Muscle layer of colon (tissue), 2 donors: Measurements from ENCODE around the gene GJC1.
A peak's percentile ranks its signal among the peaks of the same experiment; 100 is the strongest.

Experiments
- H3K27ac ChIP-seq: one replicate; pipeline ENCODE4 v1.7.0; 2013; ENCODE audit warnings: low read depth, mild to moderate bottlenecking, low read length, moderate library complexity
- H3K27me3 ChIP-seq, 2 donors: one replicate each; pipeline ENCODE4 v1.7.0; 2013; ENCODE audit warnings: low read length in 2 of 2, mild to moderate bottlenecking in 2 of 2; ENCODE audit not compliant: insufficient read depth in 2 of 2, control insufficient read depth in 1 of 2
- H3K36me3 ChIP-seq: one replicate; pipeline ENCODE4 v1.7.0; 2013; ENCODE audit warnings: mild to moderate bottlenecking, low read length; ENCODE audit not compliant: insufficient read depth
- H3K4me1 ChIP-seq: one replicate; pipeline ENCODE4 v1.7.0; 2013; ENCODE audit warnings: mild to moderate bottlenecking, low read length; ENCODE audit not compliant: insufficient read depth
- H3K4me3 ChIP-seq, 2 donors: one replicate each; pipeline ENCODE4 v1.7.0; 2013; ENCODE audit warnings: low read length in 2 of 2, low read depth in 1 of 2, mild to moderate bottlenecking in 1 of 2, moderate library complexity in 1 of 2
- H3K9ac ChIP-seq: one replicate; pipeline ENCODE4 v1.7.0; 2013; ENCODE audit warnings: low read length
- H3K9me3 ChIP-seq: one replicate; pipeline ENCODE4 v1.7.0; 2013; ENCODE audit warnings: mild to moderate bottlenecking, low read length
- donor health status: abdominal sarcoma.
- donor health status: Adenocarcinoma of cecum.

Gene GJC1

DNA sequence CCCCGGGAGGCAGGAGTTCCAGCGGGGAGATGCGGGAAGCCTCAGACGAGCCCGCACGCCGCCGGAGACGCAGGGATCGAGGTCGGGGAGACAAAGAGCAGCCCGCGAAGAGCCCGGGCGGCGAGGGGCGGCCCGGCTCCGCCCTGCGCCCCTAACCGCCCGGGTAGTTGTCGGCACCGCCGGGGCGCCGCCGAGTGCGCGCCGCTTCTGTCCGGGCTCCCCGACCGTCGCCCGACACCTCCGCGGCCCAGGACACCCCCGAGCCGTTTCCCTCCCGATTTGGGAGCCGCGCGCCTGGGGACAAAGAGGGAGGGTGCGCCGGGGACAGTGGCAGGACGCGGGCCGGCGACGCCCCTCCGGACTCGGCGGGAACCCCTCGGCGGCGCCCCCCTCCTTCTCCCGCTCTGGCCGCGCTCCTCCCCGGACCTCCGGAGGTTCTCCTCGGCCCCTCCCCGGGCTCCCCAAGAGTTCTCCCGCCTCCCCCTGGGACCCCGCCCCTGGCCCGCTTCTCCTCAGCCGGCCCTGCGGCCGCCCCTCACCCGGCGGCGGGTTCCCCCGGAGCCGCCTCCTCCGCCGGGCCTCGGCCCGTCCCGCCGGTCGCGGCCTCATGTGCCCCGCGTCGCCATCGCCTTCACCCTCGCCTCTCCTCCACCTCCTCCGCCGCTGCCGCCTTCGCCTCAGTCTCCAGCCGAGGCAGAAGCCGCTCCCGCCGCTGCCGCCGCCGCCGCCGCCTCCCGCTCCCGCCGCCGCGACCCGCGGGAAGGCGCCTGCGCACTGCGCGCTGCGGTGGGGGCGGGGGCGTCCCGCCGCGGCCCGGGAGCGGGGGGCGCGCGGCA, at the start of gene GJC1:
Gene GJC1, minus strand, starts transcription at position 765 of the 836 bp plus-strand sequence. CDS start 24,470 bp downstream, outside the sequence.
- Histone ChIP-seq H3K4me1 (no peaks in the 10 kb centered on the region), H3K9ac (peak within 1 kb of the TSS; percentile 80)

DNA sequence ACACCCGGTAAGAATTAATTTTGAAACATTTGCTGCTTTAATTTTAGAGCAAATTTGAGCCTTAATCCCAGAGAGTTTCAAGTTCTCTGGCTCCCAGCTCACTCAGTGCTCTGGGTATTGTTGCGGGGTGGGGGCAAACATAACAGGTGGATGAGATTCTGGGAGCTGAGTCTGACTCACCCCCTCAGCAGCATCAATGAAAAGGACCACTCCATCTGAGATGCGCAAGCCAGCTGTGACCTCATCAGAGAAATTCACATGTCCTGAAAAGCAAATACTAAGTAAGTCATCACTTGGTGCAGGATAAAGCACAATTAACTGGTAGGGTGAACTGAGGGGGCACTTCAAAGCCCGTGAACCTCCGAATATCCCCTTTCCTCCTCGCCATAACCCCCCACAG, 49.3 kb upstream of the GJC1 start:
- peaks cover 58% of the 10 kb centered on the region for H3K36me3 ChIP-seq
- H3K4me3 ChIP-seq: no peak overlapping the region
- peaks cover 3% of the 10 kb centered on the region for H3K4me1 ChIP-seq
- no peak overlapping the region for H3K27ac ChIP-seq
- H3K9me3 ChIP-seq: no peaks in the 10 kb centered on the region
- no peaks in the 10 kb centered on the region for H3K27me3 ChIP-seq
- H3K9ac ChIP-seq: no peak overlapping the region

More for the DNA sequence above, at the start of gene GJC1:
- Histone ChIP-seq H3K36me3 (no peaks in the 10 kb centered on the region), H3K27ac (peak within 1 kb of the TSS; percentile 82), H3K27me3 (peaks cover 0 to 11% of the 10 kb centered on the region in 2 donors), H3K4me3 (peak within 1 kb of the TSS; percentile 58 to 80), H3K9me3 (no peaks in the 10 kb centered on the region)

DNA sequence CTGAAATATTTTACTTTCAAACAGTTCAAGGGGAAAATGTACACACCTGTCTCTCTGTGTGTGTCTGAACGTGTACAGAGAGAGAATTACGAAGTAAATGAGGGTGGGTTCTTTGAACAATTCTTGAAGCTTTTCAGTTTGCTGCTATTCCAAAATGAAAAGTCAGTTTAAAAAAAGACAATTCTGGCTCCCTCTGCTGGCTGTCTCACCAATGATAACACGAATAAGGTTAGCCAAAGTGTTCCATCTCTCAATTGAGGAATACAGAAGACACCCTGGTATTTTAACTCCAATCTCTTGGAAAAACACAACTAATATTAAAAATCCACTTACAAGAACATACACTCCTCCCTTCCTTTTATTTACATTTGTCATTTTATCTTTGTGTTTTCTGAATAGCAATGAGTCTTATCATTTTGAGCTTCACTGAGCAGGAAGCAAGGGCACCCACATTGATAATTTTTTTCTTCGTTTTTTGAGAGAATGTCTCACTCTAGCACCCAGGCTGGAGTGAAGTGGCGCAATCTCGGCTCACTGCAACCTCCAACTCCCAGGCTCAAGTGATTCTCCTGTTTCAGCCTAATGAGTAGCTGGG, 48.6 kb upstream of the GJC1 start:
- no peaks in the 10 kb centered on the region for H3K27me3 ChIP-seq
- H3K4me1 ChIP-seq: peaks cover 3% of the 10 kb centered on the region
- H3K36me3 ChIP-seq: peaks cover 61% of the 10 kb centered on the region
- H3K9me3 ChIP-seq: no peaks in the 10 kb centered on the region
- H3K9ac ChIP-seq: no peak overlapping the region
- H3K27ac ChIP-seq: no peak overlapping the region
- H3K4me3 ChIP-seq: no peak overlapping the region

DNA sequence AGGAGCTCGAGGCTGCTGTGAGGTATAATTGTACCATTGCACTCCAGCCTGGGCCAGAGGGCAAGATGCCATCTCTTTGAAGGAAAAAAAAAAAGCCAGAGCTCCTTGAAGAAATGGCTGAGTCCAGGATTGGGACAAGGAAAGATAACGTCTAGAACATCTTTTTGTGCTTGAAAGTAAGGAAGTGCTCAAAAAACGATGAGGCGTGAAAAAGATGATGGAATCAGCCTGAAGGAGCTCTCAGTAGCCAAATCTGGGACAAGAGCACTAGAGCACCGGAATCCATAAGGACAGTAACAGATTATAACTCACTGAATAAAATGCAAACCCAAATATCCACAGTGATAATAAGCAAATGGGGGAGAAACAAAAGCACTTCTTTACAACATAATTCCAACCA, 47.0 kb upstream of the GJC1 start:
- peak overlapping the region; percentile 1 for H3K27ac ChIP-seq
- no peaks in the 10 kb centered on the region for H3K9me3 ChIP-seq
- no peaks in the 10 kb centered on the region for H3K27me3 ChIP-seq
- no peak overlapping the region for H3K4me3 ChIP-seq
- H3K4me1 ChIP-seq: peaks cover 16% of the 10 kb centered on the region
- peaks cover 49% of the 10 kb centered on the region for H3K36me3 ChIP-seq
- no peak overlapping the region for H3K9ac ChIP-seq

DNA sequence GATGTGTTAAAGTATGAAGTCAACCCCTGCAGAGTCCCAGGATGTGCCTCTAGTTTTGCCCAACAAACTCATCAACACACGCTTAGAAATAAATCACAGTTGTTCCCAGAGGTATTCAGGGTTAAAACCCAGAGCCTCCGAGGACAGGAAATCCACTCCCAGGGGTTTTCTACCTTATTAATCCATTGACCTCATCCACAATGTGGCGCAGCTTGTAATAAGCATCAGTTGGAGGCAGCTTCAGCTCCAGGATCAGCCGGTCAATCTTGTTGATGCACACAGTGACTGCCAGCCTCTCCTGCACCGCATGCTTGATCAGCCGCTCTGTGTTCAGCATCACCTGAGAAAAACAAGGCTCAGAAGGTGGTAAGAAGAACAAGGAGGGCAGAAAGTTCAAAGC, 45.7 kb upstream of the GJC1 start:
- H3K27me3 ChIP-seq: no peaks in the 10 kb centered on the region
- no peak overlapping the region for H3K9ac ChIP-seq
- H3K4me1 ChIP-seq: peaks cover 23% of the 10 kb centered on the region
- H3K4me3 ChIP-seq: no peak overlapping the region
- no peak overlapping the region for H3K27ac ChIP-seq
- no peaks in the 10 kb centered on the region for H3K9me3 ChIP-seq
- peaks cover 45% of the 10 kb centered on the region for H3K36me3 ChIP-seq

DNA sequence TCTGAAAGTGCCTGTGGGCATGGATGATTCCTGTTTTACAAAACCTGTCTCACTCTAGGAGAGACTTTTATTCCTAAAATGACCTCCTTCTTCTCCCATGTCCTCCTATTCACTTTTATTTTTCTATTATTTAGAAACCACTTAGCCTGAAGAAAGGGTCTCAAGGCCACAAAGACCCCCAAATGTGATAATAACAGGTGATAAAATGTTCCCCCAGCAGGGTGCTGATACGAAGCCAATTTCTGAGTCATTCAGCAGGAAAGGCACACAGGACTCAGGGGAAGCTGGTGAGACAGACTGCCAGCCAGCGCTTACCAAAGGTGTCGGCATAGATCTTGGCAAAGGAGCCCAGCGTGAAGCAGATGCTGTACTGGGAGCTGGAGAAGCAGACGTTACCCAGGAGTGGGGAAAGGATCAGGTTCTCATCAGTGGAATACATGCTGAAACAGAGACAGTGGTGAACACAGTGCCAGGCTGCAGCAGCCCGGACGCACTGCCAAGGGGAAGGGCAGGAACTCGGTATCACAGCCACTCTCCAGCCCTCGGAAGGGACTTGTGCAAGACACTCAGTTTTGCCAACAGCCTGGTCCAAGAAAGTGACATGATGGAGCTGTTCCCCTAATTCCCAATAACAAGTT, 42.2 kb upstream of the GJC1 start:
- peaks cover 40% of the 10 kb centered on the region for H3K4me1 ChIP-seq
- H3K9ac ChIP-seq: peak overlapping the region; percentile 12
- H3K36me3 ChIP-seq: peaks cover 43% of the 10 kb centered on the region
- H3K4me3 ChIP-seq: no peak overlapping the region
- no peaks in the 10 kb centered on the region for H3K27me3 ChIP-seq
- no peaks in the 10 kb centered on the region for H3K9me3 ChIP-seq
- H3K27ac ChIP-seq: peak overlapping the region; percentile 70

DNA sequence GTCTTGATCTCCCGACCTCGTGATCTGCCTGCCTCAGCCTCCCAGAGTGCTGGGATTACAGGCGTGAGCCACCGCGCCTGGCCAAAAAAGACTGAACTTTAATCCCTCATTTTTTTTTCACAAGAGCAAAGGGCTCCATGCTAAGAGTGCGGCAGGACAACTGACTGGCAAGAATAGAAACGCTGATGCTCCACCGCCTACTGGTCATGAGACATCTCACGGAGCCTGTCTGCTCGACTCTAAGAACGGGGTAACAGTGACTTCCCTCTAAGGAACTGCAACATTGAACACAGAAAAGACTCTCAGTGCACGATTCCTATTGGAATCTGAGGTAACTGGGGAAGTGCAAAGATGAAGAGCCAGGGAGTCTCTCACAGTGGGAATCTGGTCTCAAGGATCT, 41.5 kb upstream of the GJC1 start:
- H3K36me3 ChIP-seq: peaks cover 43% of the 10 kb centered on the region
- H3K4me1 ChIP-seq: peaks cover 42% of the 10 kb centered on the region
- no peaks in the 10 kb centered on the region for H3K27me3 ChIP-seq
- no peak overlapping the region for H3K4me3 ChIP-seq
- no peaks in the 10 kb centered on the region for H3K9me3 ChIP-seq
- peak overlapping the region; percentile 70 for H3K27ac ChIP-seq
- peak overlapping the region; percentile 12 for H3K9ac ChIP-seq

DNA sequence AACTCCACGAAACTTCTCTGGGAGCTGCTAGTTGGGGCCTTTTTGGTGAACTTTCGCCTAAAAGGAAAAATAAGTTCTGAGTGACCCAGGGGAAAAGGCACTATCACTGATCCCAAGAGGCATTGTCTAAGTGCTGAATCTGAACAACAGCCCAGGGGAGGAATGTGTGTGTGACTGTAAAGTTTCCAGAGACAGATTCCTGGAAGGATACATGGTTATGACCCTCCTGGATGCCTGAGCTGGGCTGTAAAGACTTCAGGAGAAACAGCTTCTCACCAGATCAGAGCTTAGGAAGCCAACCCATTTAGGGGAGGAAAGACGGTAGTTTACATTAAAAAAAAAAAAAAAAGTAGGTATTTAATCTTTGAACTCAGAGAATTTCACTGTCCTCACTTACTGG, 37.8 kb upstream of the GJC1 start:
- Histone ChIP-seq H3K4me3 (no peak overlapping the region), H3K36me3 (peaks cover 48% of the 10 kb centered on the region), H3K9ac (no peak overlapping the region), H3K9me3 (no peaks in the 10 kb centered on the region), H3K27ac (peak overlapping the region; percentile 81), H3K4me1 (peaks cover 55% of the 10 kb centered on the region), H3K27me3 (no peaks in the 10 kb centered on the region)

DNA sequence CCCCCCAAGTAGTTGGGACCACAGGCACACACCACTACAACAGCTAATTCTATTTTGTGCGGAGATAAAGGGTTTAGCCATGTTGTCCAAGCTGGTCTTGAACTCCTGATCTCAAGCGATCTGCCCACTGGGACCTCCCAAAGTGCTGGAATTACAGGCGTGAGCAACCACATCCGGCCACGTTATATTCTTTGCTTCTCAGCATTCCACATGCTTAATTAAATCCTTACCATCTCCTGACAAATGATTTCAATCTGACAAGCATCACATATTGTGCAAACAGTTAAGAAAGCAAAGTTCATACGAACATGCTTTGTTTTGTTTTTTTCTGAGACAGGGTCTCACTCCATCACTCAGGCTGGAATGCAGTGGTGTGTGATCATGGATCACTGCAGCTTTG, 35.8 kb upstream of the GJC1 start:
- peaks cover 40% of the 10 kb centered on the region for H3K4me1 ChIP-seq
- H3K27ac ChIP-seq: peak overlapping the region; percentile 69
- H3K4me3 ChIP-seq: no peak overlapping the region
- no peaks in the 10 kb centered on the region for H3K9me3 ChIP-seq
- no peak overlapping the region for H3K9ac ChIP-seq
- no peaks in the 10 kb centered on the region for H3K27me3 ChIP-seq
- peaks cover 52% of the 10 kb centered on the region for H3K36me3 ChIP-seq

DNA sequence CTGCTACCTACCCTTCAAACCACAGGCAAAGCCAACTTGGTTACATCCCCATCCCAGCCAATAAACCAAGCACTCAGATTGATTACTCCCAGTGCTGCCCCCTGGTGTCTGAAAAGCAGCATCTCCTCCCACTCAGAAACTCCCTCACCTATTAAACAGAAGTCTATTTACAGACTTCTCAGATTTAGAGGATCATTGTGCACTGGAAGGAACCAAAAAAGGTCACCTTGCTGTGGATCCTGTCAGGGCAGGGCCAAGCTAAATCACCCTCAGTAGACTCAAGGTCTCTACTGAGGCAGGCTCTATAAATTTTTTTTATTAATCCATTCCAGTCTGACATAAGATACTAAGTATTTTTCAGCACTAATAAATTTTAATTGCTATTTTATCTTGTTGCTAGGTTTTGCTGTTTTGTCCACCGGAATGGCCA, 35.2 kb upstream of the GJC1 start:
- Histone ChIP-seq H3K27me3 (no peaks in the 10 kb centered on the region), H3K4me3 (no peak overlapping the region), H3K9ac (no peak overlapping the region), H3K27ac (peak overlapping the region; percentile 78), H3K36me3 (peaks cover 53% of the 10 kb centered on the region), H3K9me3 (no peaks in the 10 kb centered on the region), H3K4me1 (peaks cover 40% of the 10 kb centered on the region)

DNA sequence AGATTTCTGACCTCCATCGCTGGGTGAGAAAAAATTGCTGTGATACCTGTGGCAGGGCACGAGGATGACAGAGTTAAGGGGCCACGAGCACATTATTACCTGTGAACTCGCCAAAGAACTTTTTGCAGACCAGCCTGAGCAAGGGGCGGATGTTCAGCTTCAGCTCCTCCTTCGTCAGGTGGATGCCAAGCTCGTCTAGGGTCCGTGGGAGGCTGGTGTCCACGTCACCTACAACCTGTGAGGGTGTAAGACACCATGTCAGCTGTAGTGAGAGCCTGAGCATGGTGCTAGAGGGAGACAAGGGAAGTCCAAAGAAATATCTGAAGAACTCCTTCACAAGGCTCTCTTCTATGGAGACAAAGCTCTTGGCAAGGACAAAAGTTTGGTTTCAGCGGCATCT, 34.7 kb upstream of the GJC1 start:
- H3K9me3 ChIP-seq: no peaks in the 10 kb centered on the region
- H3K4me1 ChIP-seq: peaks cover 40% of the 10 kb centered on the region
- no peak overlapping the region for H3K9ac ChIP-seq
- H3K4me3 ChIP-seq: peak overlapping the region in 1 of 2 donors; percentile 25
- peaks cover 53% of the 10 kb centered on the region for H3K36me3 ChIP-seq
- H3K27ac ChIP-seq: peak overlapping the region; percentile 78
- no peaks in the 10 kb centered on the region for H3K27me3 ChIP-seq
